ENCODE data around the gene IL4.

DNA sequence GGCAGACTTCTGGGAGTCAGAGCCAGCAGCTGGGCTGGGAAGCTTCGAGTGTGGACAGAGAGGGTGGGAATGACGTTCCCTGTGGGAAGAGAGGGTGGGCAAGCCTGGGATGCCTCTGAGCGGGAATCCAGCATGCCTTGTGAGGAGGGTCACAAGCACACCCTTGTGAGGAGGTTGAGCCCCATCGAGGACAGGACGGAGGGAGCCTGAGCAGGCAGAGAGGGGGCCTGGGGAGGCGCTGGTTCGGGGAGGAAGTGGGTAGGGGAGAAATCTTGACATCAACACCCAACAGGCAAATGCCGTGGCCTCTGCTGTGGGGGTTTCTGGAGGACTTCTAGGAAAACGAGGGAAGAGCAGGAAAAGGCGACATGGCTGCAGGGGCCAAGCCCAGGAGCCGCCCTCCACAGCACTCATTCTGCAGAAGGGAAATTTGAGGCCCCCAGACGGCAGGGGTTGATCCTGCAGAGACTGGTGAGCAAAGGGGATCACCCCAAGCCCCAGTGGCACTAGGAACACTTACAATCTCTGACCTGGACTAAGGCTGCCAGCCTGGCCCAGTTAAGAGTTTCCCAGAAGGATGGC, 16.9 kb upstream of the IL4 start:
- no peak for TF ChIP-seq POLR2A (IDR thresholded peaks at IDR 0.05)
- TF ChIP-seq, protein P1, sequence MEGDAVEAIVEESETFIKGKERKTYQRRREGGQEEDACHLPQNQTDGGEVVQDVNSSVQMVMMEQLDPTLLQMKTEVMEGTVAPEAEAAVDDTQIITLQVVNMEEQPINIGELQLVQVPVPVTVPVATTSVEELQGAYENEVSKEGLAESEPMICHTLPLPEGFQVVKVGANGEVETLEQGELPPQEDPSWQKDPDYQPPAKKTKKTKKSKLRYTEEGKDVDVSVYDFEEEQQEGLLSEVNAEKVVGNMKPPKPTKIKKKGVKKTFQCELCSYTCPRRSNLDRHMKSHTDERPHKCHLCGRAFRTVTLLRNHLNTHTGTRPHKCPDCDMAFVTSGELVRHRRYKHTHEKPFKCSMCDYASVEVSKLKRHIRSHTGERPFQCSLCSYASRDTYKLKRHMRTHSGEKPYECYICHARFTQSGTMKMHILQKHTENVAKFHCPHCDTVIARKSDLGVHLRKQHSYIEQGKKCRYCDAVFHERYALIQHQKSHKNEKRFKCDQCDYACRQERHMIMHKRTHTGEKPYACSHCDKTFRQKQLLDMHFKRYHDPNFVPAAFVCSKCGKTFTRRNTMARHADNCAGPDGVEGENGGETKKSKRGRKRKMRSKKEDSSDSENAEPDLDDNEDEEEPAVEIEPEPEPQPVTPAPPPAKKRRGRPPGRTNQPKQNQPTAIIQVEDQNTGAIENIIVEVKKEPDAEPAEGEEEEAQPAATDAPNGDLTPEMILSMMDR (IDR thresholded peaks at IDR 0.05) = no peak
